Mammary epithelial cell (primary cell): ENCODE measurements around the gene KLHDC10.

ENCODE experiments used
- EZH2 ChIP-seq: IDR thresholded peaks from 2 replicates; pipeline ENCODE4 v1.6.1; 2012; ENCODE audit warnings: low read length, inconsistent platforms, borderline replicate concordance
- TF ChIP-seq, protein P1 (sequence below), 2 donors: IDR thresholded peaks in 1 of 2; conservative IDR thresholded peaks in 1 of 2; 2 replicates each; pipeline ENCODE4 v1.5.1; 2011 to 2012; ENCODE audit warnings: inconsistent platforms in 2 of 2, low read length in 2 of 2, mild to moderate bottlenecking in 2 of 2, control low read depth in 1 of 2, low read depth in 1 of 2; ENCODE audit not compliant: insufficient read depth in 1 of 2; ENCODE audit errors: extremely low read depth in 1 of 2

DNA sequence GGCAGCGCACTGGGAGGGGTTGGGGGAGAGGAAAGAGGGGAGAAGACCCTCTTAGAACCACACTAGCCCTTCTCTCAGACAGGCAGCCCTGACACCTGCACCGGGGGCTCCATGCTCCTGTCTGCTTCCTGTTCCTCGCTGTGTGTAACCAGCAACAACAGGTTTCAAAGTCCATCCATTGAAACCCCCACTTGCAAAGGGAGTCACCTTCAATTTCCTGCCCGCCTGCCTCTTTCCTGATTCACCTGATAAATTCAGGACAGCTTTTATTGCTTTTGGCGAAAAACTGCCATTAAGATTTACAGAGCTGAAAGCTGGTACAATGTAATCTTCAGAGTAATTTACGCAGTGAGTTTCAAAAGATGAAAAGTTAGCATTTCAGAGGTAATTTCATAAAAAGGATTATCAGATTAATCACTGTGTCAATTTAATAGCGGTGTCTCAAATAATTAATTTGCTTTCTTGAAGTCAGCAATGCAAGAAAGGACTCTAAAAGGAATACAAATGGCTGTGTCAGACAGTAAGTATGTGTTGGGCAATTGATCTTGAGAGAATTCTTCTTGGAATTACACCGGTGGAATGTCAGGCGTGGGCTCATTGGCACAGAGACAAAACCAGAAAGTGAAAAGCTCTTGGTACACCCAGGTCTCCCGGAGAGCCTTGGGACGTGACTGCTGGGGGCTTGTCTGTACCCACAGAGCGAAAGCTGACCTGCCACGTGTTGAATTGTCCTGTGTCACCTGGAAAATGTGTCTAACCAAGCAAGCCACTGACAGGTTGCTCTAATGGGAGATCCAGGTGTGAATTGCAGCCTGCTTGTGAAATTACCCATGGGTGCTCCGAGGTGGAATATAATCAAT is 74.2 kb downstream of the KLHDC10 start:
- TF ChIP-seq, protein P1, sequence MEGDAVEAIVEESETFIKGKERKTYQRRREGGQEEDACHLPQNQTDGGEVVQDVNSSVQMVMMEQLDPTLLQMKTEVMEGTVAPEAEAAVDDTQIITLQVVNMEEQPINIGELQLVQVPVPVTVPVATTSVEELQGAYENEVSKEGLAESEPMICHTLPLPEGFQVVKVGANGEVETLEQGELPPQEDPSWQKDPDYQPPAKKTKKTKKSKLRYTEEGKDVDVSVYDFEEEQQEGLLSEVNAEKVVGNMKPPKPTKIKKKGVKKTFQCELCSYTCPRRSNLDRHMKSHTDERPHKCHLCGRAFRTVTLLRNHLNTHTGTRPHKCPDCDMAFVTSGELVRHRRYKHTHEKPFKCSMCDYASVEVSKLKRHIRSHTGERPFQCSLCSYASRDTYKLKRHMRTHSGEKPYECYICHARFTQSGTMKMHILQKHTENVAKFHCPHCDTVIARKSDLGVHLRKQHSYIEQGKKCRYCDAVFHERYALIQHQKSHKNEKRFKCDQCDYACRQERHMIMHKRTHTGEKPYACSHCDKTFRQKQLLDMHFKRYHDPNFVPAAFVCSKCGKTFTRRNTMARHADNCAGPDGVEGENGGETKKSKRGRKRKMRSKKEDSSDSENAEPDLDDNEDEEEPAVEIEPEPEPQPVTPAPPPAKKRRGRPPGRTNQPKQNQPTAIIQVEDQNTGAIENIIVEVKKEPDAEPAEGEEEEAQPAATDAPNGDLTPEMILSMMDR (conservative IDR thresholded peaks at IDR 0.05 in 1 of 2, IDR thresholded peaks at IDR 0.05 in 1 of 2; ENCODE audit: extremely low read depth in 1 of 2, insufficient read depth in 1 of 2, low read depth in 1 of 2, low read length in 2 of 2), result no peak
- TF ChIP-seq EZH2, result no peak
